Measurements from ENCODE around the gene ADGRF4.

ADGRF4 gene

GRCh38 chr6:47729019-47729418 is 30.6 kb downstream of the ADGRF4 start:
- no peak overlapping the region for H3K4me3 ChIP-seq (ENCODE audit: low read depth, low read length, poor library complexity, severe bottlenecking)
- H3K4me1 ChIP-seq (ENCODE audit: insufficient read depth, low read length, severe bottlenecking) = no peaks in the 10 kb centered on the region
- H3K4me2 ChIP-seq (ENCODE audit: low read length) = no peak overlapping the region
- H3K9me2 ChIP-seq (ENCODE audit: low read depth, low read length) = no peaks in the 10 kb centered on the region
- H2AFZ ChIP-seq (ENCODE audit: low read length) = no peak overlapping the region
- no peak overlapping the region for H3K27ac ChIP-seq (ENCODE audit: low read depth, low read length, poor library complexity, severe bottlenecking)
- 0 out of 2 replicates have a peak, but pooled peaks cover 2% of the 10 kb centered on the region for H3K9me3 ChIP-seq (ENCODE audit: low read length)
- H3K36me3 ChIP-seq (ENCODE audit: insufficient read depth, low read length) = no peaks in the 10 kb centered on the region
- H4K20me1 ChIP-seq (ENCODE audit: insufficient read depth, low read length) = no peaks in the 10 kb centered on the region
- H3K27me3 ChIP-seq (ENCODE audit: insufficient read depth, low read length) = no peaks in the 10 kb centered on the region
- TF ChIP-seq CTCF (IDR thresholded peaks at IDR 0.05; ENCODE audit: low read length) = no peak
- no peak for TF ChIP-seq EZH2 (IDR thresholded peaks at IDR 0.05; ENCODE audit: borderline replicate concordance, low read length)
- no peaks in the 10 kb centered on the region for H3K79me2 ChIP-seq (ENCODE audit: insufficient read depth, low read length)
- H3K9ac ChIP-seq (ENCODE audit: low read length) = no peak overlapping the region
- no peaks in the 10 kb centered on the region for H3F3A ChIP-seq (ENCODE audit: insufficient read depth, low read length)

- Histone ChIP-seq H3K27me3 (ENCODE audit: insufficient read depth, low read length) (no peaks in the 10 kb centered on the region), H3K36me3 (ENCODE audit: insufficient read depth, low read length) (no peaks in the 10 kb centered on the region), H3K4me1 (ENCODE audit: insufficient read depth, low read length, severe bottlenecking) (no peaks in the 10 kb centered on the region), H3F3A (ENCODE audit: insufficient read depth, low read length) (no peaks in the 10 kb centered on the region), H2AFZ (ENCODE audit: low read length) (no peak overlapping the region), H3K4me2 (ENCODE audit: low read length) (no peak overlapping the region), H3K4me3 (ENCODE audit: low read depth, low read length, poor library complexity, severe bottlenecking) (no peak overlapping the region), H3K9me3 (ENCODE audit: low read length) (0 out of 2 replicates have a peak, but pooled peaks cover 2% of the 10 kb centered on the region), H3K79me2 (ENCODE audit: insufficient read depth, low read length) (no peaks in the 10 kb centered on the region), H3K9me2 (ENCODE audit: low read depth, low read length) (no peaks in the 10 kb centered on the region), H3K27ac (ENCODE audit: low read depth, low read length, poor library complexity, severe bottlenecking) (no peak overlapping the region), H3K9ac (ENCODE audit: low read length) (no peak overlapping the region), H4K20me1 (ENCODE audit: insufficient read depth, low read length) (no peaks in the 10 kb centered on the region)
- TF ChIP-seq EZH2 (IDR thresholded peaks at IDR 0.05; ENCODE audit: borderline replicate concordance, low read length) (no peak), CTCF (IDR thresholded peaks at IDR 0.05; ENCODE audit: low read length) (no peak)
Measured at GRCh38 chr6:47729457-47729856, 31.1 kb downstream of the ADGRF4 start.

- H3K27ac ChIP-seq (ENCODE audit: low read depth, low read length, poor library complexity, severe bottlenecking) = no peak overlapping the region
- no peaks in the 10 kb centered on the region for H3K9me3 ChIP-seq (ENCODE audit: low read length)
- H3K4me2 ChIP-seq (ENCODE audit: low read length) = no peak overlapping the region
- H3K36me3 ChIP-seq (ENCODE audit: insufficient read depth, low read length) = no peaks in the 10 kb centered on the region
- H2AFZ ChIP-seq (ENCODE audit: low read length) = no peak overlapping the region
- H3F3A ChIP-seq (ENCODE audit: insufficient read depth, low read length) = no peaks in the 10 kb centered on the region
- H3K4me3 ChIP-seq (ENCODE audit: low read depth, low read length, poor library complexity, severe bottlenecking) = no peak overlapping the region
- no peaks in the 10 kb centered on the region for H3K27me3 ChIP-seq (ENCODE audit: insufficient read depth, low read length)
- no peaks in the 10 kb centered on the region for H3K4me1 ChIP-seq (ENCODE audit: insufficient read depth, low read length, severe bottlenecking)
- no peaks in the 10 kb centered on the region for H3K79me2 ChIP-seq (ENCODE audit: insufficient read depth, low read length)
- no peaks in the 10 kb centered on the region for H4K20me1 ChIP-seq (ENCODE audit: insufficient read depth, low read length)
- TF ChIP-seq EZH2 (IDR thresholded peaks at IDR 0.05; ENCODE audit: borderline replicate concordance, low read length) (no peak), CTCF (IDR thresholded peaks at IDR 0.05; ENCODE audit: low read length) (peak; percentile 56)
- no peaks in the 10 kb centered on the region for H3K9me2 ChIP-seq (ENCODE audit: low read depth, low read length)
- no peak overlapping the region for H3K9ac ChIP-seq (ENCODE audit: low read length)
Measured at GRCh38 chr6:47733879-47734558, 35.6 kb downstream of the ADGRF4 start.

Data from OCI-LY1 (cell line).